ENCODE results near the gene RFX8. TPM values are rescaled to one million over a fixed set of nuclear protein-coding genes. Genes with fewer than 3 reads are reported as not detected.

RFX8 gene
- total RNA-seq, 2 donors from 2014 or later: not detected

DNA sequence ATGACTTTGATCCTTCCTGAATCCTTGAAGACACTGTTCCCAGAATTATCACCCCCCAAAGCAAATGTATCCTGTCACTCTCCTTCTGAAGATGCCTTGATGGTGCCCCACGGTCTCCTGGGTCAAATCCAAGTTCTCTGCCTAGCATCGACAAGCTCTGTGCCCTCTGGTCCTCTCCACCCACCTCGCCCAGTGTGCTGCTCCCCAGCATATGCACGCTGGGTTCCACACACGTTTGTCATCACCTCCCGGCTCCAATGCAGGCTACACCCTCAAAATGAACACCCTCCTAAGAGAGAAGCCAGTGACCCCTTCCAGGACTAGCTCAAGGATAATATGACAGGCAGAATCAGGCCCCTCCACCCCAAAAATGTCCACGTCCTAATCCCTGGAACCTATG is 48.1 kb downstream of the RFX8 start:
- no peak for DNase-seq
- no peak for ATAC-seq
- intact Hi-C loops (cut with DNase I, micrococcal nuclease): no loop called here

DNA sequence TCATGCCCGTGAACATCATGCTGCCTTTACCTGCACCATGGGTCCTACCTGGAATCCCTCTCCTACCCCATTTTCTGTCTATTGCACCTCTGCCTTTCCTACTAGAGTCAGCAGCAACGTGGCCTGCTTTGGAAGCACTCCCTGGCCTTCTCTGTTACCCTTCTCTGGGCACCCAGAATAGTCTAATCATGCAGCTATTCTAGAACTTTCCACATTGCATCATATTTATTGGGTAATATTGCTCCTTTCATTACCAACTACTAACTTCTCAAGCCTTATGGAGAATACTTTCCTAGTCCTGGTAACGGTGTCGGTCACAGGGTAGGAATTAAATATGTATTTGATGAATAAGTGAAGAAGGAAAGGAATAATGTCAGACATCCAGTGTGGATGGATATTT is 54.3 kb downstream of the RFX8 start:
- ATAC-seq (no peak), DNase-seq (no peak)
- intact Hi-C loops (cut with DNase I, micrococcal nuclease): loop anchor here in 1 of 2 donors (5.0 kb wide), 1 partner anchor 412 kb away; no protein-coding TSS in a partner anchor

DNA sequence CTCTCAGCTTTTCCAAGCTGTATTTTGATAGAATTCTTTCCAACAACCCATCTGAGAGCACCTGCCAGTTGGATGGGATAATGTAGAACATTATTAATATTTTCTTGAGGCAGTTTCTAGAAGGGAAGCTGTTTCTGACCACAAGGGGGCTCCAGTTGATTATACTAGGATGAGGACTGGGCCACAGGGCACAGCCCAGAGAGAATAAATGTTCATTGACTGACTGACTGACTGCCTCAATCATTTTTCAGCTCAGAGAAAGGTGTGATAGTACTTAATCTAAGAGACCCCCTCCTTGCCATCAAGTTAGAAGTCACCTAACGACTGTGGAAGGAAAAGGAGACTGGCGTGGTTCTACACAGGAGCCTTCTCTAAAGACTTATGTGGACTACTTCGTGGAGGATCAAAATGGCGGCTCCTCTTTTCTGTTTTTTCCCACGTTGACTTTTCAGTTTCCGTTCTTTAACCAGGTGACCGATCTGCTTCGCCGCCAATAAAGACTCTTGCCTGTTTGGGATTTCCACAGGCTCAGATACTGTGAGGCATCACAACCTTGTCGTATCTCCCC is 55.7 kb downstream of the RFX8 start:
- peak; percentile 73 for ATAC-seq

DNA sequence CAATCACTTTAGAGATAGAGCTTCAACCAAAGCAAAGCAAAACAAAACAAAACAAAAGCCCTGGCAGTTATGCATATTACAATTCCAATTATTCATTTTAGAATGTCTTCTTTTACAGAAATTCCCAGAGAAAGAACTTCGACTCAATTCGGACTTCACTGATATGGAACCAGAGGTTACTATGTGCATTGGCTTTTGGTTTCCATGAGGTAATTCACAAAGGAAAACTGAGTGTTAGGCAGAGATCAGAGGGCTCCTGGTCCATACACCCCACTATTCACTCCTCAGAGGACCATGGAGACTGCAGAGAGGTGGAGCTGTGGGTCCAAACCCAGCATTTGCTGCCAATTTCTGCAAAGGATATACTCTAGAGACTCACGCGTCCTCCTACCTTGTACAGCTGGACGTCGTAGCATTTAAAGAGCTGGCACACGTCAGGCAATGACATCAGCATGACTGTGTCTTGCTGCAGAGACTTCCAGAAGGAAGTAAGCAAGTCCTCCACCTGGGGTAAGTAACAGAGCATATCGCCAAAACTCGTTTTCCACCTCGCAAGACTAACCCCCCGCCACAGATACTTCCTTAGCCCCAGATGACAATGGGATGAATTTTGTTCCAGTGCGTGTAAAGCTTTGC is 56.3 kb downstream of the RFX8 start:
- ATAC-seq (no peak), DNase-seq (no peak)
- intact Hi-C loops (cut with DNase I, micrococcal nuclease): no loop called here

More for the DNA sequence above, 55.7 kb downstream of the RFX8 start:
- peak in 1 of 2 donors; percentile 66 for DNase-seq
- intact Hi-C loops (cut with DNase I, micrococcal nuclease): no loop called here

DNA sequence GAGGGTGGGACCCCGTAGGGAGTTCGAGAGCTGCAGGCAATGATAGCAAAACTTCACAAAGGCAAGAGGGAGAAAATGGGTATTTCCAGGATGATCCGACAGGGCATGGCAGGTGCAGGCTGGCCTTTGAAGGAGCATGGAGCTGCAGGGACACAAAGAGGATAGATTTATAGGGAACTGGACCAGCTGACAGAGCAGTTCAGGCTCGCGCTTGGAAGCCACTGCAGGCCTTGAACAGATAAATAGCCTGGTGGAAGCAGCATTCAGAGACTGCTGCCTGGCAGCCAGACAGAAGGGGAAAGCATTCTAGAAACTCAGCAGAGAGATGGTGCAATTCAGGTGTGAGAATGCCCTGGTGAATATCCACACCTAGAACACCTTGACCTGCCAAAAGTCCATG is 58.3 kb downstream of the RFX8 start:
- intact Hi-C loops (cut with DNase I, micrococcal nuclease): no loop called here
- DNase-seq (no peak), ATAC-seq (no peak)

DNA sequence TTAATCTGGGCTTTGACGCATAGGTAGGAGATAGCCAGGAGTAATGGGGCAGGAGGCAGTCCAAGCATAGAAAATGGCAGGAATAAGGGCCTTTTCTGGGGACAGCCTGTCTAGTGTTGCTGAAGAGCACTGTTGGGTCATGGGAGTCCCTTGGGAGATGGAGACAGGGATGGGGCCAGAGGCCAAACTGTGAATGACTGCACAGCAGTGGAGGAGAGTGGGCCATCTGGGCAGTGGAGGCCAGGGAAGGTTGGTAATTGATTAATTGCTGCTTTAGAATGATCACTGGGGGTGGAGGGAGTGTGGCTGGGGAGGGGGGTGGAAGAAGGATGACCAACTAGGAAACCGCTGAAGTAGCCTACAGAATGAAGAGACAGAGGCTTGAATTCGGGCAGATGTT is 59.0 kb downstream of the RFX8 start:
- intact Hi-C loops (cut with DNase I, micrococcal nuclease): no loop called here
- no peak for ATAC-seq
- no peak for DNase-seq

DNA sequence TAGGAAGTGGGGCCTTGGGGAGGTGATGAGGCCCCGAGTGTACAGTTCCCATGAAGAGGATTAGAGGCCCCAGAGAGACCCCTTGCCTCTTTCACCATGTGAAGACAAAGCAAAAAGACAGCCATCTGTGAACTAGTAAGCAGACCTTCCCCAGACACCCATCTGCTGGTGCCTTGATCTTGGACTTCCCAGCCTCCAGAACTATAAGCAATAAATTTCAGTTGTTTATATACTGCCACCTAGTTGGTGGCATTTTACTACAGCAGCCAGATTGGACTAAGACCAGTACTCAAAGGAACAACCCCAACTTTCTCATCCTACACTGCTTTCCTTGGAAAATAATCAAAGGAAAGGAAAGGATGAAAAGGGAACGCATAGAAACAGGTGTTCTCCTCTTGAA is 59.7 kb downstream of the RFX8 start:
- ATAC-seq (no peak), DNase-seq (no peak)
- intact Hi-C loops (cut with DNase I, micrococcal nuclease): no loop called here

DNA sequence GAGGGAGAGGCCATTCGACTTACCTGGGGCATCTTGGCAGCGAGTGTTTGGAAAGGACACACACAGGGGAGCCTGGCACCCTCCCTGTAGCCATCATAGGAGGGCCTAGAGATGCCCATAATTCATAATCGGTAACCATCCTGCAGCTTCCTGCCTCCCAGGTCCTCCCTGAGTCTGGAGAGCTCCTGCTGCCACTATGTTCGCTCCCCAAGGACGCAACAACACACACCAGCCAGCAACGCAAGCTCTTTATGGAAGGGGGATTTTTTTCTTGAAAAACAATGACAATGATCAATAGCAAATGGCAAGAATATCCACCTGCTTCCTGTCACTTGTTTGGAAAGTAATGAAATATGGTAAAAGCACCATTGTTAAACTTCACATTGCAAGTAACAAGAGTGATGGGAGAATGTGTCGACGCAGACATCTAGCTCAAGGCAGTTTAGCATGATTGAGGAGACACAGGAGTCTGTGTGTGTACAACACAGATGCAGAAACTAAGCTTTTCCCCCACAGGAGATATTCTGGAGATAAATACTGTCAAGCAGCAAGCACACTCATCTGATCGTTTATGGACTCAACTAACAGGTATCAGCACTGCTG is 62.7 kb downstream of the RFX8 start:
- ATAC-seq (no peak), DNase-seq (no peak)
- intact Hi-C loops (cut with DNase I, micrococcal nuclease): no loop called here

DNA sequence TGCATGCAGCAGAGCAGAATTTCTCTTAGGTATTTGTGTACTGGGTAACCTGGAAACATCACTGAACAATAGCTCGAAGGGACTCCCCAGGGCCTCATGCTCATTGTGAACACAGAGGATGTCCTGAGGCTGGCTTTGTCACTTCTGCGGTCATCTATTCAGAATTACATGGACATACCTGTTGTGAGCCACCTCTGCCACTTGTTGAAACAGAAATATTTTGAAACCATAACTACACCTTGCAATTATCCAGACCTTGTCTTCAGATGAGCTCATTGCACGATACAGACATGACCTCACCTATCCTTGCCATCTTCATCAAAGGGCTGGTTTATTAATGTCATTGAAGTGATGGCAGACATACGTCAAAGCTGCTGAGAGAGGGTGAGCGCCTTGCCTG is 64.2 kb downstream of the RFX8 start:
- intact Hi-C loops (cut with DNase I, micrococcal nuclease): no loop called here
- ATAC-seq: no peak

DNA sequence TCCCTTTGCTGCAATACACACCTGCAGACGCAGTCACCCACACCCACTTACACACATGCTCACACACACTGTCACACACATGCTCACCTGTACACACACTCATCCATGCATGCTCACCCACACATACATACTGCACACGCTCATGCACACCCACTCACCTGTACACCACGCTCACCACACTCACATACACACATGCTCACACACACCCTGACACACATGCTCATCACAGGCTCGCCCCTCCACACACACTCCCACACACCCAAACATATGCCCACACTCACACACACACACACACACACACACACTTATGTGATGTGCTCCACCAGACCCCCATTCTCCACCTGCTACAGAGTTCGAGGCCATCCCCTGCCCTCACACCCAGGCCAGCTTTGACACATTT is 64.8 kb downstream of the RFX8 start:
- ATAC-seq (no peak), DNase-seq (no peak)
- intact Hi-C loops (cut with DNase I, micrococcal nuclease): no loop called here

More for the DNA sequence above, 64.2 kb downstream of the RFX8 start:
- no peak for DNase-seq

DNA sequence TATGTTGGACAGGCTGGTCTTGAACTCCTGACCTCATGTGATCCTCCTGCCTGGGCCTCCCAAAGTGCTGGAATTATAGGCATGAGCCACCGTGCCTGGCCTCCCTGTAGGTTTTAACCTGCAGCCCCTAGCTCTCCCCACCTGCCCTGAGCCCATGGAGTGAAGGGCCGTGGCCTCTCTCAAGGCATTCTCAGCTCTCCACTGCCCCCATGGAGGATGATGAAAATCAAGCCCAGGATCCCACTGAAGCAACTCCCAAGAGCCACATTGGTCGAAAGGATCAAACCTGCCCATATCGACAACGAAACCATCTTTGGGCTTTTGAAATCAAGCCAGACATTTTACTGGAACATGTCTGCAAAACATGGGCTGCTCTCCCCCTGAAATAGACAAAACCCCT is 65.2 kb downstream of the RFX8 start:
- ATAC-seq (no peak), DNase-seq (no peak)
- intact Hi-C loops (cut with DNase I, micrococcal nuclease): no loop called here

DNA sequence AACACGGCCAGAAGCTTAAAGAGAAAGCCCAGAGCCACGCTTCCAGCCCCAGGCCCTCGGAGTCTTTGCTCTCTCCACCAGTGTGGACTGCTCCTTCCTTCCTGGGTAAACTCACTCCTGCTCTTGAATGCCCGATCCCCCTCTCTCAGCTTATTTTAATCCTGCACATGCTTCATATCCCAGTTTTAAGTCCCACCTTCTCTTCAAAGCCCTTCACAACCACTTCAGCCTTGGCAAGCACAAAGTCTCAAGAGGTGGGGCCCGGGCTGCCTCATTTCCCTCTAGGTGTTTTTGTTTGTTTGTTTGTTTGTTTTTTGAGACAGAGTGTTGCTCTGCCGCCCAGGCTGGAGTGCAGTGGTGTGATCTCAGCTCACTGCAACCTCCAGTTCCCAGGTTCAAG is 66.0 kb downstream of the RFX8 start:
- intact Hi-C loops (cut with DNase I, micrococcal nuclease): no loop called here
- DNase-seq (no peak), ATAC-seq (no peak)

DNA sequence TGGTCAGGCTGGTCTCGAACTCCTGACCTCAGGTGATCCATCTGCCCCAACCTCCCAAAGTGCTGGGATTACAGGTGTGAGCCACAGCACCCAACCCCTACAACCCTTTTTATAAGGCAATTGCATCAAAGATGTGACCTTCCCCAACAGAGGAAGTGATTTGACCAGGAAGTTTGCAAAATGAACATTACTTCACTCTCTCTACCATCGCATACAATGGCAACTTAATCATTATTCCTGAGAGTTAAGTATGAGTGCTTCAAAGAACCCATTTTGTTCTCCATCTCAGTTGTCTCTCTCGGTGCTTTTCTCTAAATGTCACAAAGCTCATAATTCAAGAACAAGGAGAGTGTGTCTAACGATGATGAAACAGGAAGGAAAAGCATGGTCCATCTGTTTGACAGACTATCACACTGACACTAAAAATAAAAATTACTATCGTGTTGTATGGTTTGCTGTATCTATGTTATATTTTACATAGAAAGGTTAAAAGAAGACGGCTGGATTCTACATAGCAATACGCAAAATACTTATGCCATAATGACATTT is 69.5 kb downstream of the RFX8 start:
- DNase-seq: no peak
- ATAC-seq: no peak
- intact Hi-C loops (cut with DNase I, micrococcal nuclease): no loop called here

DNA sequence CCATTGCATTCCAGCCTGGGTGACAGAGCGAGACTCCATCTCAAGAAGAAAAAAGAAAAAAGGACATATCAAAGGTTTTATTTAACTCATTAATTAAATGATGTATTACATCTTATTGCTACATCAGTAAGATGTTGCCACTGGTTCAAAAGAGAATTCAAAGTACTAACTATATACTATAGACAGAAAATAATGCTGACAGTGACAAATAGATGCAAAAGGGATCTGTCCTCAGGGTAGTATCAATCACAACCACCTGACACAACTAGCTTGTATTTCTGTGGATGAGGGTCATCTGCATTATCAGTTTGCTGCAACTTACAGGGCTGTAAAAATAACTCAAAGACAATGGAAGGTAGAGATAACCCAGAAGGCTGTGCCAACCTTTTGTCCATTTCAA is 71.2 kb downstream of the RFX8 start:
- intact Hi-C loops (cut with DNase I, micrococcal nuclease): no loop called here
- ATAC-seq (no peak), DNase-seq (no peak)

DNA sequence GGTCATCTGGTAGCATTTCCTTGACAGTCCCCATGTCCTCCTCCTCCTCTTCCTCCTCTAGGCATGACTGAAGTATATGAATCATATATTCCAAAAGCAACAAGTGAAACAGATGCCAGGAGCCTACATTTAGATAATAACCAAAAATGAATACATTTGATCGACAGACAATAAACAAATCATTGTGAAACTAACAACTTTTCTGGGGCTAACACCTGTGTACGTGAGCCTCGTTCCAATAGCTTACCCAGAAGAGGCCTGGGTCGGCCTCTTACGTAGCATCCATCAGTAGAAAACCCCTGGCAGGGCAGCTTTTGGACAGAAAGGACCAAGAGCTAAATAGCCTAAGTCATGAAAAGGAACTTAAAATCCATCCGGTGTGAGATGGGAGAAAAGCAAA is 72.3 kb downstream of the RFX8 start:
- intact Hi-C loops (cut with DNase I, micrococcal nuclease): no loop called here
- ATAC-seq (no peak), DNase-seq (no peak)

DNA sequence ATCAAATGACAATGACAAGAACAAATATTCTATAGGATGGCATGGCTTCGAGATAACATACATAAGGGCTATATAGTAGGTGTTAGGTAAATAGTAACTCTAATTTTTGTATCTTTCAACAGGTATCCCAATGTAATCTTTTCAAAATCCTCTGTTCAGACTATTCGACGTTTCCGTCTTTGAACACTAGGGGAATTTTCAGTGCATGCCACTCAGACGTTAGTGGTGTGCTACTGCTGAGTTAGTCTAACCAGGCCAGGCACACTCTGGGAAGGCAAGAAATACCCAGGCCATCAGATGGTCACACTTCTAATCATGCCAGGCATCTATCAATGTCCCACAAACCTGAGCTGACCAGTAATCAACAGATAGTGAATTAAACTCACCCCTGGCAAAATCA is 73.0 kb downstream of the RFX8 start:
- ATAC-seq (no peak), DNase-seq (no peak)
- intact Hi-C loops (cut with DNase I, micrococcal nuclease): no loop called here

DNA sequence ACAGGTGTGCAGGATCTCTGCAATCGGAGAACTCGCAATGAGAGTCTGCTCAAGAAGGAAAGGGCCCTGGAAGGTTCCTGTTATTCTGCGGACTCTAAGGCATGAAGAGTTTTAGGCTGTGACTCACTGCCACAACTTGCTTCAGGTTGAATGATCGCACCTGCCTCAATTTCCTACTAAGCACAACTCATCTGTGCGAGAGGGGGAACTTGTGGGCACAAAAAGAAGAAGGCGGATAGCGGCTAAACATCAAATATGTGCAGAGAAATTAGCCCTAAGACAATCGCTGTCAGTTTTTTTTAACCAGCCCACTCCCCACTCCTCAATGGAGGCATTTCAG is 73.6 kb downstream of the RFX8 start:
- no peak for ATAC-seq

DNA sequence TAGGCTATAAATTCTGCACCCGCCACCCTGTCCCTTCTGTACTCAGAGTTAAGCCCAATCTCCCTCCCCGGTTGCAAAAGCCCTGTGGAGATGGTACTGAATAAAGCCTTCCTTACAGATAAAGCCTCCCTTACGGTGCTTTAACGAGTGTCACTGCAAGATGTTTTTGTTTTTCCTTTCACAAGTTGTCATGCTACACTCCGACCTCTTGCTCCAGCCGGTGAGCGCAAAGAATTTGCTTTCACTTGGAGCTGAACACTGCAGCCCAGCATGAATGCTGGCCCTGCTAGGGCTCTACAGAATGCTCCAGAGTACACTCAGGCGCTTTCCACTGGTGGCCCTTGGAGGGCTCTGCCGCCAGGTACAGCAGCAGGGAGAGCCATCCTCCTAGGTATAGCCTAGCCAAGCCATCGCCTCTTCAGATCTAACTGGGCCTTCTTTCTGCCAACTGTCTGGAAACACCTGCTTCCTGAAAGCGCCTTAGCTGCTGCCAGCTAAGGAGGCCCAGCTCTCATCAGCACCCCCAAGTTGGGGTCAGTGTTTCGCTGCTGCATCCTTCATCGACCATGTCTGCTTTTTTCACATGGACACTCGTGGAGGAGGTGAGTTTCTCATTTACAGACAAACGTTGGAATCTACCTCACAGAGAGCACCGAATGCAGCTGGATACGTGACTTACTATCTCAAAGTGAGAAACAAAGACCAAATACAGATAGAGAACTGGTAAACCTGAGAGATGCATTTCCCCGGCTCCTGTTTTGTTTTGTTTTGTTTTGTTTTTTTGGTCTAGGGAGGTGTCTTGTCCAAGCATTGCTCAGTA is 74.2 kb downstream of the RFX8 start:
- no peak for ATAC-seq
- intact Hi-C loops (cut with DNase I, micrococcal nuclease): no loop called here
- no peak for DNase-seq

More for the DNA sequence above, 73.6 kb downstream of the RFX8 start:
- intact Hi-C loops (cut with DNase I, micrococcal nuclease): no loop called here
- DNase-seq: no peak

DNA sequence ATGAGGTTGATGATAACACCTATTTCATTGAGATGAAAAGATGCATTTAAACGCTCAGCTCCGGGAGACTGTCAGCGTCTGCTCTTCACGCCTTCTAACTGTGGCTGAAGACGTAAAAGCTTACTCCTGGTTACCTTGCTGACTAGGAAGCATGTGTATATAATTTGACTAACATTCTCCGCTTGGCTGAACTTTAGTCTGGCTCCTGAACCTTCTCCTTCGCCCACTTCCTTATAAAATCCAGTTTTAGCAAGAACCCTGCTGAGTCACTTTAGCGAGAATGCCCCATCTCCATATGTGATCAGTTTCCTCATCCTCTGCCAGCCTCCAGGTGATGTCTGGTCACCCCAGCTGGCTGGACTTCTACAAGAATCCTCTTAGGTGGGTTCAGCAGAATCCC is 74.9 kb downstream of the RFX8 start:
- intact Hi-C loops (cut with DNase I, micrococcal nuclease): no loop called here
- peak; percentile 81 for ATAC-seq
- DNase-seq: no peak

Data from left colon (tissue), 2 donors.